Kidney glomerular epithelial cell (primary cell): ENCODE data around the gene RNF34.

Experiments used
- DNase-seq: peaks from one replicate; lab custom pipeline; 2025; lab: John Stamatoyannopoulos, UW

RNF34 gene

DNA sequence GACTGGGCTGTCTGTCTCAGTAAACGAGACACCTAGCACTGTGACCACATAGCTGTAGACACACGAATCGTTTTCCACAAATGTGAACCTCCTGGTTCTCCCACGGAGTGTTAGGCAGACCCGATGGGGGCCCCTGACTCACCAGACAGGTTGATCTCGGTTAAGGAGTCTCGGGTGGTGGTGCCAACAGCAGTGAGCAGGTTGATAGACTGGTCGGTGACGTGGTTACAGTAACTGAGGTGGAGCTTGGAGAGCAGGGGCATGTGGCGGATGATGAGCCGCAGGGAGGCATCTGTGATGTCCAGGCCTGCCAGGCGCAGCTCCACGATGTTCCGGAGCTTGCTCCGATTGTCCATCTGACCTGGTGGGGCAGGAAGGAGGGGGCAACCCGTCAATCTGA is 39.8 kb downstream of the RNF34 start:
- no peak for DNase-seq

DNA sequence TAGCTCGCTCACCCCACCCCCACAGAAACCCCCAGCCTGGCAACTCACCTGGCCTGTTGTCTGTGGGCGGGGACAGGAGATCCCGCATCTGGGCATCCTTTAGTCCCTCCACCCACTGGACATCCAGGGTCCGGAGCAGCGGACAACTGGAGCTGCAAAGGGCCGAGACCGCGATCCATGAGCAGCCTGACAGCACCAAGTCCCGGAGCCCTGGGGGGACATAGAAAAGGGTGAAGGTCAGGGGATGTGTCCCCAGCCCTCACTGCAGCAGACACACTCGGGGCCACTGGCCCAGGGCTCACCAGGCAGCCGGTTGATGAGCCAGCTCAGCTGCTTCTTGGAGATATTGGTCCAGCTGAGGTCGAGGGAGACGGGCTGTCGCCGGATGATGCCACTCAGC is 40.9 kb downstream of the RNF34 start:
- DNase-seq: no peak

DNA sequence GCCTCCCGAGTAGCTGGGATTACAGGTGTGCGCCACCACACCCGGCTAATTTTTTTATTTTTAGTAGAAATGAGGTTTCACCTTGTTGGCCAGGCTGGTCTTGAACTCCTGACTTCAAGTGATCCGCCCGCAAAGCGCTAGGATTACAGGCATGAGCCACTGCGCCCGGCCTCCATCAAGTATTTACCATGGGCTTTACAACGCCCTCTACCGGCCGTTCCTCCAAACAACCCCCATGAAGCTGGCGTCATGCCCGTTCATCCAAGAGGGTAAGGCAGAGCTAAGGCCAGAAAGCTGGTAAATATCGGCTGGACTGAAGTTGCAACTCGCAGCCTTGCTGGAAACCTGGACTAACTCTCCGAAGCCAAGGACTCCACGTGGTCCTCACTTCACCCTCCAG is 41.6 kb downstream of the RNF34 start:
- no peak for DNase-seq

DNA sequence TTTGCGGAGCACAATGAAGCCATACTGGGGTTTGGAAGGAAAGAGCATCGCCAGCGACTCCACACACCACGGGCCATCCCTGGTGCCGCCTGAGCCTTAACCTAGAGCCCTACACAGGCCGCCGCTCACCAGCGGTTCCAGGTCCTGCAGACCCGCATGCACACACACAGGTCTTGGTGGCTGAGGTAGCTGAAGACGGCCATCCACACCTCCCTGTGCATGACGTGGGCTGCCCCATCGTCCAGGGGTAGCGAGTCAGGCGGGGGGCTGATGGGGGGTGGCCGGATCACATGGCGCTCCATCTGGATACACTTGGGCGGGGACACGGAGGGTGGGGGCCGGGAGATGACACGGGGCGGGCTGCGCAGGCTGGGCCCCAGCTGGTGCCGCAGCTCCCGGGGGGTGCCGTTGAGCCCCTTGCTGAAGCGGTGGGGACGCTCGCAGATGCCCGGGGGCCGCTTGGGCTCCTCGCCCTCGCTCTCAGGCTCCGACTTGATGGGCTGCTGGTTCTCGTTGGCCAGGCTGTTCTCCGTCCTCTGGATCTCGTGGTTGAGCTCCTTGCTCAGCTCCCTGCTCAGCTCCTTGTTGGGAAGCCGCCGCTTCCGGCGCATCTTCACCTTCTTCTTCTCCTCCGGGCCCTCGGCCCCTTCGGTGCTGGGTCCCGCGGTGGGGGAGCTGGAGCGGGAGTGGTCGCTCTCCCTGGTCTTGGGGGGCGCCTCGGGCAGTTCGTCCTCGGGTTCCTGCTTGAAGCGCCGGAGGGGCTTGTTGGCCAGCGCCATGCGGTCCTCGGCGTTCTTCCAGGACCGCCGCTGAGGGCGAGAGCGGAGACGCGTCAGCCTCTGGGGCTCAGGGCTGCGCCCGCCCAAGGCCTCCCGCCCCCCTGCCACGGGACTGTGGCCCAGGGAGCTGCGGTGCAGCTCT is 42.4 kb downstream of the RNF34 start:
- no peak for DNase-seq

DNA sequence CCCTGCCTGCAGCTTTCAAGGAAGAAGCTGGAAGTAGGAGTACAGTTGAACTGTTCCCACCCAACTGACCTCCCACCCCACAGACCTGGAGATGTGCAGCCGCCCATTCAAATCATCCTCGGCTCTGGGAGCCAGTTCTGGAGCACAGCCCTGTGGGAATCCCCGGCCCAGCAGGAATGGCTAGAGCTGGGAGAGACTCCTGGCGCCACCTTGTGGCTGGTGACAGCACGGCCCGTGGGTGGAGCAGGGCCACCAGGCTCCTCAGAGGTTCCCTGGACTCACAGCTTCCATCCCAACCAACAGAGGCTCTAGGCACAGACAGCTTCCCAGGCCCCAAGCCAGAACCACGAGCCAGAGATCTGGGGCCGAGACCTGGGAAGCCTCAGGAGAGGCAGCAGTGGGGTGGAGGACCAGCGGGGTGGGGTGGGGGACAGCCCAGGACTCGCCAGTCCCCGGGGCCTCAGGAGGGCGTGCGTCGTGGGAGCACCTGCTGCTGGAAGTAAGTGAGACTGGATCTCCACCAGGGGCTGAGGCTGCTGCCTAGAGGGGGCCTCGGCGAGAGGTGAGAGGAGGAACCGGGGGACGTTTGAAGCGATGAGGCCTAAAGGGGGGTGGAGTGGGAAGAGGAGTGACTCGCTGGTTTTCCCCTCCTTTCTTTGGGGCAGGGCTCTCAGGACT is 43.4 kb downstream of the RNF34 start:
- peak; percentile 61 for DNase-seq

DNA sequence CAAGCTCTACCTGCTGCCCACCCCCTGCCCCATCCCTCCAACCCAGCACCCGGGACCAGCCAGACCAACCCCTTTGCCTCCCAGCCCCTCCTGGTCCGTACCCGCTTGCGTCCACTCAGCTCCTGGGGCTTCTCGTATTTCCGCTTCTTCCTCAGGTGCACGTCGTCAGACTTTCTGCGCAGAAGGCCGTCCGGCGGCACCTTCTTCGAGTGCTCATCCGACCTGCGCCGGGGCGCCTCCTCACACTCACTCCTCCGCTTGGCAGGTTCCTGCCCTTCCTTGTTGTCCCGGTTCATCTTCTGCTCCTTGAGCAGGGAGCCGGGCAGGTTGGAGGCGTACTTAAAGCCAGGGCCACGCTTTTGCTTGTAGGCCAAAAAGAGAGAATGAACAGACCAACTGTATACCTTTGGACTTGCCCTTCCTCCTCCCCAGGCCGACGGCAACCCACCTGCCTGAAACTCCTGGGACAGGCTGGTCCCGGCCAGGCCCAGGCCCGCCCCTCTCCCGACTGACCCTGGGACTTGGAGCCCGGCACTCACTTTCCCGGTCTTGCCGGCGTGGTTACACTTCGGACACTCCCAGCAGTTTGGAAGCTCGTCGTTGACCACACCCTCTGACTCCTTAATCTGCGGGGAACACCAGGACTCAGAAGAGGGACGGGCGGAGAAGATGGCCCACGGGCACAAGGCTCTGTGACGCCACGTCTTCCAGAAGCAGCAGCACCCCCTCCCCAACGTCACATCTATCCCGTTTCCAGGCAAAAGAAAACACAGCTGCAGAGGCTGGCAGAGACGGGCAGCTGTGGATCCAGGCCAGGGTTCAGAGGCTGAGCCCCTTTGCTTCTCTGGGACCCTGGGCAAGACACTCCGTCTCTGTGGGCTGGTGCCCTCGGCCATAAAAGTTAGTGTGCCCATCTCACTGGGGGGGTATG is 44.3 kb downstream of the RNF34 start:
- DNase-seq: no peak

DNA sequence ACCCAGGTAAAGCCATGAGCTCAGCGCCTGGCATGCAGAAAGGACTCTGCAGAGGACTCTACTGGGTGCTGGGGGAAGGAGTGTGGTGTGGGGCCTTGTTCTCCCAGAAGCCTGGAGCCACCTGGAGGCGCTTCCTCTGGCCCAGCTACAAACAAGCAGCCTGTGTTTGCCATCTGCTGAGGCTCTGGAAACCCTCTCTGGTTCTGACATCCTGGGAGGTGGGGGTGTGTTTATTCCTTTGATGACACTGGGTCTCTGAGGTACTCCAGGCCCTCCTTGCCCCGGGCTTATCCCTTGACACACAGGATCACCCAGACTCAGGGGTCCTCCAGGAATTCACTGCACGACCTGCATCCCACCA is 44.9 kb downstream of the RNF34 start:
- DNase-seq: no peak

DNA sequence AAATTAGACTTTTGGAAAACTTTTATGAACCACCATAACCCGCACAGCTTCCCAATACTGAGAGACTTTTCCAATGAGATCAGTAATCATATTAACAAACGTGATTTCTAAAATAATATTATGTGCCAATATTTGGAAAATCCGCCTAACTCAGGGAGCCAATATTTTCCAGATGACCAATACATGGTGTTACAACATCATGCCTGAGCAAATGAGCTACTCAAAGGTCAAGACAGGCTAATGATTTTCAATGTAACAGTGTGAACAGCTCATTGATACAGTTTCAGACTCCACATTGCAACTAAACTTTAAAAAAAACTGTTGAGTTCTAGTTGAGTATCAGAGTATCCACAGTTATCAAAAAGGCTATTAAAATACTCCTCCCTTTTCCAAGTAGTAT is 46.8 kb downstream of the RNF34 start:
- no peak for DNase-seq

DNA sequence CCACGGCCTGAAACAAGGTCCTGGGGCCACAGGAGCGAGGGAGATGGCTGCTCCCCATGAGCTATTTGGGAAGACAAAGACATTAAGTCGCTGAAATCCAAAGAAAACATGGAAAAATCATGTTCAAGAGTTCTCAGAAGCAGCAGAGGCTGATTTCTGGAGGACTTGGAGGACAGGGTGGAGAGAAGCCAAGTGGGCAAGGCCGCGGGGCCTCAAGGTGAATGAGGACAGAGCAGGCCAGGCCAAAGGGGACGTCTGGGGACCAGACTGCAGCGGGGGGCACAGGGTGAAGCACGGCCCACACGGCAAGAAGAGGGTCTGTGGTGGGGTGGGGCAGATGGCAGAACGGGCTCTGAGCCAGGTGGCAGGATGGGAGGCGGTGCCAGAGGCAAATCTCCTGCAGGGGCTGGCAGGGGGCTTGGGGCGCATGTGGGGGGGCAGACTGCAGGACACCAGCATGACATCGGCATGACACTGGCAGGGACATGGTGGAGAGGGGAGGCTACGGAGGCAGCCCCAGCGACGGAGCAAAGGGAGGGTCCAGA is 48.9 kb downstream of the RNF34 start:
- no peak for DNase-seq

DNA sequence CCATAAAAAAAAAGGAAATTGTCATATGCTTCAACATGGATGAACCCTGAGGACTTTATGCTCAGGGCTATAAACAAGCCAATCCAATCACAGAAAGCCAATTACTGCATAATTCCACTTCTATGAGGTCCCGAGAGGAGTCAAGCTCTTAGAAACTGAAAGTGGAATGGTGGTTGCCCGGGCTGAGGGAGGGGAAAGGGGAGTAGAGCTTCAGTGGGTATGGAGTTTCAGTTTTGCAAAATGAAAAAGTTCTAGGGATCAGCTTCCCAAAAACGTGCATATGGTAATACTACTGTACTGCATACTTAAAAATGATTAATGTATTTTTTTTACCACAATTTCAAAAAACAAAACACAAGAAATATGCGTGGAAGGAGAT is 52.0 kb downstream of the RNF34 start:
- DNase-seq: no peak

DNA sequence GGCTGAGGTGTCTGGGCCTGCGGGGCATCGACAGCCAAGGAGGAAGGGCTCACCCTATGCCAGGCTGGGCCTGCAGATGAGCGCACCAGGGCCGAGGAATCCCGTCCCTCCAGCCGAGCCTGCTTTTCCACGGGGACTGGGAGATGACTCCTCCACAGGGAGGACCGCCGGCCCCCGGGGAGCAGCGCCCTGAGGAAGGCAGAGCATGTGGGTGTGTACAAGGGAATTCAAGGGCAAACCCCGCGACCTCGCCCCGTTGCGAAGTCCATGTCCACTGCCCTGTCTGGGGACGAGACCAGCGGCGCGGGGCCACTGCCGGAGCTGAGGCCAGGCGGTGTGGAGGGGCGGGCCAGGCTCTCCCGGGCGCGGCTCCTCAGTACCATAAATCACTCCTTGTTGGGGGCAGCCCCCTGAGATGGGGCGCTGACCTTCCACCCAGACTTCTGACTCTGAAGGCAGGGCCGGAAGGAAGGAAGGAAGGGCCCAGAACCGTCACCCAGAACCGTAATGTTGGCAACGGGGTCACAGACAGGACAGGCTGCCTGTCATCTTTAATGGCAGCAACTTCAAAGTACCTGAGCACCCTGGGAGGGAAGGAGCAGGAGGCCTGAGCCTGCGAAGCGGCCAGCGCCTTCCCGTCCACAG is 52.5 kb downstream of the RNF34 start:
- DNase-seq: peak; percentile 19

DNA sequence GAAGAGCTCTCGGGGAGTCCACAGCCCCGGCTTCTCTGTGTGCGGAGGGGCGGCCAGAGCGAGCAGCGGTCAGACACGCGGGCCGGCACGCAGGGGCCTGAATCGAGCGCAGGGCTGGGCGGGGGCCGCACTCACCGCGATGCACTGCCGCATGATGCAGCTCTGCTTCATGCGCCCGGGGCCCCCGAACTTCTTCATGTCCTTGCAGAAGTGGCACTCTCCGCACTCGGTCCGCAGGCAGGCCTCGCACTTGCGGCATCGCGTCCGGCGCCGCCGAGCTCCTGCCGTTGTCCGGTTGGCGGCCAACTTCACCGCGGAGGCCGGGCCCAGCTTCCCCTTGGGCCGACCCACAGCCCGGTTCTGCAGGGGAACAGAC is 53.1 kb downstream of the RNF34 start:
- no peak for DNase-seq

DNA sequence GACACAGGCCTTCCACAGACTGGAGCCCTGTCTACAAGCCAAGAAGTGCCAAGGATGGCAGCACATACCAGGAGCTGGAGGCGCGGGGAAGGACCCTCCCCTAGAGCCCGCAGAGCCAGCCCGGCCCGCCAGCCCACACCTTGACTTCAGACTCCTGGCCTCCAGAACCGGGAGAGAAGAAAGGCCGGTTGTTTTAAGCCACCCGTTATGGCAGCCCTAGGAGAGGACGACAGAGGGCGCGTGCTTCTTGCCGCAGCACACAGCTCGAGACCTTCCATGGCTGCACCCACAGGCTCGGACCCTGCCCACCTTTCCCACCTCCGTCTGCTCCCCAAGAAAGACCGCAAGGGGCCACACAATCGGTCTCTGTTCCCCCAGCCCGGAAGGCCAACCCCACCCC is 53.7 kb downstream of the RNF34 start:
- no peak for DNase-seq

DNA sequence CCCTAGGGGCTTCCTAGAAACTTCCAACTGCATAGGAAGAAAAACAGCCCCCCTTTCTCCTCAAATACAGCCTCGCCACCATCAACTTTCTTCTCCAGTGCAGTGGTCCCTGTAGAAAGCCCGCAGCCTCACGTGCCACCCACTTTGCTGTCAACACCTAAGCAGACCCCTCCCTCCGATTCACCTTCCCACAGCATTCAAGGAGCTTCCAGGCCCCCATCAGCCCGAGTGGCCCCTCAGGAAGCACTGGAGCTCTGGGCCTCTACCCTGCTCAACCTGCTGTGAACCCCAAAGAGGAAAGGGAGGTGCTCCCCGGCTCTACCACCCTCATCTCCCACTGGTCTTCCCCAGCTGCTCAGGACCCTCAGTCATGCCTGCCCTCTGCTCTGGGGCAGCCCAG is 55.0 kb downstream of the RNF34 start:
- no peak for DNase-seq

DNA sequence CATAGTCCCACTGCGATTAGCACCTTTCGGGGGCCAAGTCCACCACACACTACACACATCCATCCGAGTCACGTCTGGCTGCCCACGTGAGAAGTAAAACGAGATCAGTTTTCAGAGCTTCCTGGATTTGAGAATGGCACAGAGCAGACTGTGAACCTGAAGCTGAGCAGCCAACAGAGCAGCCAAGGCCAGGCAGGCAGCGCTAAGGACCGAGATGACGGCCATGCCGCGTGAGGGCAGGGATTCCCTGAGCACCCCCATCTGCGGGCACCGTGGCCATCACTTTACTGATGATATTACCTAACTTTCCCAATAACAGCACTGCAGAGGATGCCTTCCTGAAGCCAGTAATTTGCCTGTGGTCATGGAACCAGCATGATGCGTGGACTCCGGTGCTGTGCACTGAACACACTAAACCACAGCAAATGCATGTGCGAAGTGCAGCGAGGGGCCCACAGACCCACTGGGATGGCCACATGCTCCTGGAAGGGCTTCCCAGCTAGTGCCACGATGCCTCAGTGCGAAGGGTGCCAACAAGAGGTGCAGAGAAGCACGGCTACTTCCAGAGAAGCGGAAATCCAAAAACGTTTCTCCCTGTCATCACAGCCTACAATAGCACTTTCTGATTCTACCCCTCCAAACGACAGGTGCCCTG is 56.0 kb downstream of the RNF34 start:
- DNase-seq: no peak

DNA sequence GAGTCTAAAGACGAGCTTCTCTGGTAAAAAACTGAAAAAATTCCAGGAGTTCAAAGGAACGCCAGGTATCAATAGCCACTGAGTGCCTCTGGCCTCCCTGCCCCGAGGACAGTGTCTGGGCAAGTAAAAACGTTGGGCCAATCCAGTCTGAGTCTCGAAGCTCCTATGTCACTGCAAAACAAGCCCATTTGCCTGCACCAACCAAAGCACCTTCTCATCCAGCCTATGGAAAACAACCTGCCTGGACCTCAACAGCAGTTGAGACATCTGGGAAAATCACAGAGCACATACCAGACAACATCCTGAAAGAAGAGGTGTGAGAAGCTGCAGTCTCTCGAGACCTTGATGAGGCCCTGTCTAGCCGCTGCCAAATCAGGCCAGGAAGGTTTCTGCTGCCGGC is 56.6 kb downstream of the RNF34 start:
- DNase-seq: no peak

DNA sequence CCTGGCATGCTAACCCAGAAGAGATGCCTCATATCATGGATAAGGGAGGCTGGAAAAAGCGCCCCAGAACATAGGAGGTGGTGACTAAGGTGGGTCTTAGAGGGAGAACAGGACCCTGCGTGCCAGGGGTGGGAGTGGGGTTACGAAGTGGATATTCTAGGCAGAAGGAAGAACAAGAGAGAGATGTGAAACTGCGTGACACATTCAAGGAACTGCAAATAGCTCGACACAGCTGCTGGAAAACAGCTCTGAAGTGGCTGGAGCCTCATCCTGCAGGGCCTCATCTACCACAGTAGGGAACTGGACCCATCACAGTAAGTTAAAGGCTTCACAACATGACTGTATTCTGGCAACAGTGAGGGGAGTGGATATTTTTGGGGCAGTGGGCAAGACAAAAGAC is 61.1 kb downstream of the RNF34 start:
- DNase-seq: no peak

DNA sequence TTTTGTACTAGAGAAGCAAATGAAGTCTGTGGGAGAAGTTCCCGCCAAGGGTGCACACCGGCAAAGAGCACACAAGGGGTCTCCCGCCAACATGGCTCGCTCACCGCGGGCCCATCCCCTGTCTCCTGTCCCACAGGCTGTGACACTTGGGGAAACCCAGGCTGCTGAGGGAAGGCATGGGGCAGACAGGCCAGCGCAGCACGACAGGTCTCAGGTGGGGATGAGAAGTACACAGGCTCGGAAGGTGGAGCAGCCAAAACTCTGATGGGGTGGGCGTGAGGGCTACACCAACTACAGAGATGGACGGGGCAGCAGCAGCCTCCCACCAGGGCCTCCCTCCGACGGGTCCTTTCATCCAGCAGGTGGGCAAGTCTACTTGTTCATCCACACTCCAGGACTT is 64.4 kb downstream of the RNF34 start:
- no peak for DNase-seq

DNA sequence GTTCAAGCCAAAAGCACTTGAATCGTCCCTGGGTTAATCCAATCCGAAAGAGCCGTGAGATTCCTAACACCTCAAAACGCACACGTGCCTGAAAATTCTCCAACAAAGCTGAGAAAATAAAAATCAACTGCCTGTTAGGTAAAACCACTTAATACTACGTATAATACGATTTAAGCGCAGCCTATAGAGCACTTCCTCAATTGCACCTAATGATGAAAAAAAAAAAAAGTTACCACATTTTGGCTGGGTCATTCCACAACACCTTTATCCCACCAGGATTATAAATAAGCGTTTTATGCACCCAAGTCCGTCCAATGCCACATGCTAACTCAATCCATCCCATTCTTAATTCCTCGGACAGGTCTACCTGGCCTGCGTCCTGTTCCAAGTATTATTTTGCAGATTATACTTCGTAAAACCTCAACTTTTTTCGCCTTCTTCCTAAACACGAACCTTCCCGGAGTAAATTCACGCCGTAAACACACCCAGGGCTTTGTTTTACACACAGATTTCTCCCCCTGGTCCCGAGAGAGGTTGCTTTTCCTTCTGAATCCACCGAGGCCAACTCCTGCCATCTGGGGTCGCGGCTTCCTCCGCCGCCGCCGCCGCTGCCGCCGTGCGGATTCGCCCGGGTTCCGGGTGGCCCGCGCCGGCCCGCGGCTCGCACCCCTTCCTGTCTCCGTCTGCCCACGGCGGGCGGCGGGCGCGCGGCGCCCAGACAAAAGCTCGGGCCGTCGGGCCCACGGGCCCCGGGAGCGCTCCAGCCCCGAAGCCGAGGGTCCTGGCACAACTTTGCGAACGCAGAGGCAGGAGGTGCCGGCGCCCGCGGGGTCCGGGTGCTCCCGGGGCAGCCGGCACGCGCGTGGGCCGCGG is 66.2 kb downstream of the RNF34 start:
- DNase-seq: no peak
